Activated effector memory CD4-positive, alpha-beta T cell treated with anti-CD3 and anti-CD28 coated beads, Interleukin-2, amount 50 U/mL, for 16 hours (primary cell): ENCODE data around the gene TCF7.

Experiments used
- DNase-seq: peaks from one replicate; pipeline ENCODE4 v3.0.0-alpha.2; 2020

Gene TCF7

DNA sequence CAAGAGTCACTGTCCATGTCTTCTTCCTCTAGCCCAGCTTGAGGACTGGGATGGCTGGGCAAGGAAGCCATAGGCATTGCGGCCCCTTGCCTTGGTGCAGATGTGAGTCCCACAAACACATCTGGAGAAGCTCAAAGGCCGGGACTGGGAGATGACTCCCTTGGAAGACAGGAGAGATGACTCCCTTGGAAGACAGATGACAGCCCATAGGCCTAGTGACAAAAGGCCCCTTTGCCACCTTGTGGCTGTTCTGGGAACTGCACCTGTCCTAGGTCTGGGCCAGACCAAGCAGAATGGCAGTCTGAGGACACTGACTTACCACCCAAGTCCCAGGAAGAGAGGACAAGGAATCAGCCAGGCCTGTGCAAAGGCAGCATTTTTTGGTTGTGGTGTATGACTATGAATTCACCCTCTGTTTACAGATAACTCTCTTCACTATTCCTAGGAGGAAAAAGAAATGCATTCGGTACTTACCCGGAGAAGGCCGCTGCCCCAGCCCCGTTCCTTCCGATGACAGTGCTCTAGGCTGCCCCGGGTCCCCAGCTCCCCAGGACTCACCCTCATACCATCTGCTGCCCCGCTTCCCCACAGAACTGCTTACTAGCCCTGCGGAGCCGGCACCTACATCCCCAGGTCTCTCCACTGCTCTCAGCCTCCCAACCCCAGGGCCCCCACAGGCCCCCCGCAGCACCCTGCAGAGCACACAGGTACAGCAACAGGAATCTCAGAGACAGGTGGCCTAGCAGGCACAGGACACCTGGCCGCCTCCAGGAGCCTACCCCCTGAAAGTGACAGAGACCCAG lies 31.5 kb downstream of the TCF7 start:
- peak; percentile 94 for DNase-seq

DNA sequence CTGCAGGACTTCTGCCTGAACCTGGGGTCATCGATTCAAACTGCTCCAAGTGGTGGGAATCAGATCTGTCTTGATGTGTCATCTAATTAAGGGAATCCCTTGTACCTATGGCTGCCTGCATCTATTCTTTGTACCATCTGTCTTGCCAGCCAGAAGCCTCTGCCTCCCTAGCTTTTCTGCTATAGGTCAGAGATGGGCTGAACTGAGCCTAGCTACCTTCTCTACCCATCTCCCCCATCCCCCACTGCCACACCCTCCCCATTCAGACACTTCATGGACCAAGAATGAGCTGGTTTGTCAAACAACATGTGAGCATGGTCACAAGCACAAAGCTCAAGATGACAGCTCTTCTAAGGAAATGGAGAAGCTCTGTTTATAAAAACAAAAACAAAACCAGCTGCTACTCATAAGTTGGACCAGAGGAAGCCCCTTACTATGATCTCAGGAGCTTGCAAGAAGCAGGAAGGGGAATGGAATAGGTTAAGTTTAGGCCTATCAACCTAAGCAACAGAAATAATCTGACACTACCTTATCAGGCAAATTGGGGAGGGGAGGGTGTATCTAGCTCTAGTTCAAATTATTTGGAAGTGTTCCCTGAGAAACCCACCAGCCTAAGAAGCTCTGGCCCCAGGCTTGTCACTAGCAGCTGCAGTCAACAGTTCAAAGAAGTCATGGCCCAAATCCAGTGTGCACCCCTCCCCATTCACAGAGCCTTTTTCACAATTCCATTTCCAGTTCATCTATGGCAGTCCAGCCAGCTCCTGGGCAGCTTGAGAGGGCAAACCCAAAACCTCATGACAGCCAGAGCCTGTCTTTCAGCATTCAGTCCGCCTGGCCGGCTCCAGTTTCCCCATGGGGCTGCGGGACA lies 32.4 kb downstream of the TCF7 start:
- DNase-seq = peak; percentile 61

GRCh38 chr5:134148316-134148715 lies 33.8 kb downstream of the TCF7 start:
- DNase-seq = peak; percentile 55

DNA sequence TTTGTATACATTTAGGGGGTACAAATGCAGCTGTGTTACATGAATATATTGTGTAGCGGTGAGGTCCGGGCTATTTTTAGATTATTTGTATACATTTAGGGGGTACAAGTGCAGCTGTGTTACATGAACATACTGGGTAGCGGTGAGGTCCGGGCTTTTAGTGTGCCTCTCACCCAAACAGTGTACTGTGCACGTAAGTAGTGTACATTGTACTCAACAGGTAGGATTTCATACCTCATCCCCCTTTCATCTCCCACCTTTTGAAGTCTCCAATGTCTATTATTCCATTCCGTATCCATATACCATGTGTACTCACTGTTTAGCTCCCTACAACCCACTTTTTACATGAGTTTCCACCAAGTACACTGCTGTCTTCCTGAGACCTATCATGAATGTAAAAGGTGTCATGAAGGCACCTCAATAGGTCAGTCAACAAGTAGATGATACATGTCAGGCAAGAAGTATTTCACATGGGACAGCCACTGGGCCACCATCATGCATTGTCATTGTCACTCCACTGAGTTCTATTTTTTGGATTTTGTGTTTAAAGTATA lies 34.6 kb downstream of the TCF7 start:
- no peak for DNase-seq

DNA sequence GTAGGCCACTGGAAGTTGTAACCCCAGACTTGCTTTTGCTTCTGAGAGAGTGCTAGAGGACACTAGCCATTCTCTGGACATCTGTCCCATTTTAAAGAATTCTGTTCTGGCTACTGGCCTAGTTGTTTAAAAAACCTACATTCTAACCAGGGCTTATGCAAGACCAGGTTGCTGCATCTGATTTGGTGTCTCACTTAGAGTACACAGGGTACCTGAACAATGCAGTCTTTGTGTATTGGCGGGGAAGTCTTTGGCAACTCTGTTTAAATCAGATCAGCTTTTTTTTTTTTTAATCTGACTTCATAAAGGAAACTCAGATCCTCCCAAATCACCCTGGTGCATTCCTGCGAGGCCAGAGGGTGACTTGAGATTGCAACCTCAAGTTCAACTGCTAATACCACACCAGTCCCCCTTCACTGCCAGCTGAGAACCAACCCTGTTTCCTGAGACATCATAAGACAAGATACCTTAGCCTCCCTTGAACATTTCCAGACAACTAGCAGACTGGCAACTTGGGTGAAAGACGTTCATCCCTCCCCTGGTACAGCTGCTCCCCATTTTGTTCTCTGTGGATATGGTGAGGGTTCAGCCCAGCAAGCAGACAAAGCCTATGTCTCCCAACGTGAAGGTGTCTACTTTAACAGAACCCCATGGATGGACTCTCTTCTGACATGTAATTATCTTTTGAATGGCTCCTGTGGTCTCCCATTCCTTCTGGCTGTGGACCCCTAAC lies 35.3 kb downstream of the TCF7 start:
- DNase-seq = peak; percentile 52

GRCh38 chr5:134151723-134152122 lies 37.2 kb downstream of the TCF7 start:
- no peak for DNase-seq

DNA sequence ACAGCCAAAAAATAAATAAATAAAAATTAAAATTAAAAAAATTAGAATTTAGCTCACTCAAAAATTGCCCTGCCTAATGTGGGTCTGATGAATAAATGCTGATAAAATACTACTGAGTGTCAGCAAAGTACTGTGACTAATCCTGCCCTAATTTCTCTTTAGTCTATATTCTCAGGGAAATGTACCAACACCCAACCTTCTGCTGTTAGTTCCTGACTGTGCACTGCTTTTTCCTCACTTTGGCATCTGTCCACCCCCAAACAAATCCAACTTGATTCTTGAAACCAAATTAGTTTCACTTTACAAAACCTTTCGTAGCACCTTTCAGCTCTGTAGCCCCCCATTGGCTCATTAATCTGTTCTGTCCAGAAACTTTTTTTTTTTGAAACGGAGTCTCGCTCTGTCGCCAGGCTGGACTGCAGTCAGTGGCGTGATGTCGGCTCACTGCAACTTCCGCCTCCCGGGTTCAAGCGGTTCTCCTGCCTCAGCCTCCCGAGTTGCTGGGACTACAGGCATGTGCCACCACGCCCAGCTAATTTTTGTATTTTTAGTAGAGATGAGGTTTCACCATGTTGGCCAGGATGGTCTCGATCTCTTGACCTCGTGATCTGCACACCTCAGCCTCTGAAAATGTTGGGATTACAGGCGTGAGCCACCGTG lies 37.8 kb downstream of the TCF7 start:
- DNase-seq = peak; percentile 48

- DNase-seq = peak; percentile 53
Observed at GRCh38 chr5:134153241-134153640, 38.8 kb downstream of the TCF7 start.

- no peak for DNase-seq
Observed at GRCh38 chr5:134153657-134154056, 39.2 kb downstream of the TCF7 start.

GRCh38 chr5:134161513-134162395 lies 47.3 kb downstream of the TCF7 start:
- no peak for DNase-seq

GRCh38 chr5:134162592-134162991 lies 48.1 kb downstream of the TCF7 start:
- no peak for DNase-seq

DNA sequence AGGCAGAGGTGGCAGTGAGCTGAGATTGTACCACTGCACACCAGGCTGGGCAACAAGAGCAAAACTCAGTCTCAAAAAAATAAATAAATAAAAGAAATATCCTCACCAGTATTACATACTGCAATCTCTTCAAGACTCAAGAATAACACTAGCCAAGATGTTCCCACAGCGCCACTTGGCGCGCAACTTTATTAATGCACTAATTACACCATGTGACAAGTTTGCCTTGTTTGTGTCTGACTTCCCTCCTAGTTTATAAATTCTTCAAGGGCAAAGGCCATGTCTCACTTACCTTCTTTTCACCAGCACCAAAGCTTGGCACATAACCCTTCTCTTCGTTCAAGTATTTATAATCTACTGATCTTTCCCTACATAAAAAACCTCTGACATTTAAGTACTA lies 57.5 kb downstream of the TCF7 start:
- no peak for DNase-seq

DNA sequence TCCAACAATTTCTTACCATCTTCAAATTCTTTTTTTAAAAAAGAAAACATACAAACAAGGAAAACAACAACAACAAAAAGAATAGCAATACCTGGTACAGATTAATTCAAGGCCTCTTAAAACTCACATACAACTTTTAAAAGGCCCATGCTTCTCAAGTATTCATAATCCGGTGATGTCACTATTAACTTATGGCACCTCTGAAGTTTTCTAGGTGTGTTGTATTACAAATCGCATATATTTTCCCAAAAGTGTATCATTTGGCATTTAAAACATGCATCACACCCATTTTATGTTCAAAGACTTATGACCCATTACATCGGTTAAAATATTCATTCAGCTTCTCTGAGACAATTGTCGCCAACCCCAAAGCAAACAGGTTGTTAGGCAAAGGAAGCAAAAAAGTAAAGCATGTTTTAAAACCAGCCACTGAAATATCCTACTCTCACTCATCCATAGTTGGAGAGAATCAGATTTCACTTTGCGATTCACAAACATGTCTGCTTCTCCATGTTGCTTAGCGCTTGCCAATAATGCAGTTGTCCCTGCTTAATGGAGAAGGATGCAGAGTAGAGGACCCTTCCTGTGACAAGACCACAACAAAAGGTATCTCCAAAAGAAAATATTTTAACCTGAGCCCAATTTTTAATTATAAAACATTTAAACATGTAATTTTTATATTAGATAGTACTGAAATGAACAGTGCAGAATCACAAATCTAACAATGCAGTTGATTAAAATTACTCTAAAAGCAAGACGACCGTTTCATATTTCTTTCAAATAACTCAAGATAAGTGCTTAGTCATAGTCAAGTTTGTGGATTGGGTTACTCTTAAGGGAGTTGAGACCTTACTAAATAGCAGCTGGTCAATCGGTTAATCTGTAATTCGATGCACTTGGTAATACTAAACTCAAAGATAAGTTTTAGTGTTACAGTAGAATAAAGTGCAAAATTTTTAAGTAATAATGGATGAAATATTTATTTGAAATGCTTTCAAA lies 60.7 kb downstream of the TCF7 start:
- no peak for DNase-seq

DNA sequence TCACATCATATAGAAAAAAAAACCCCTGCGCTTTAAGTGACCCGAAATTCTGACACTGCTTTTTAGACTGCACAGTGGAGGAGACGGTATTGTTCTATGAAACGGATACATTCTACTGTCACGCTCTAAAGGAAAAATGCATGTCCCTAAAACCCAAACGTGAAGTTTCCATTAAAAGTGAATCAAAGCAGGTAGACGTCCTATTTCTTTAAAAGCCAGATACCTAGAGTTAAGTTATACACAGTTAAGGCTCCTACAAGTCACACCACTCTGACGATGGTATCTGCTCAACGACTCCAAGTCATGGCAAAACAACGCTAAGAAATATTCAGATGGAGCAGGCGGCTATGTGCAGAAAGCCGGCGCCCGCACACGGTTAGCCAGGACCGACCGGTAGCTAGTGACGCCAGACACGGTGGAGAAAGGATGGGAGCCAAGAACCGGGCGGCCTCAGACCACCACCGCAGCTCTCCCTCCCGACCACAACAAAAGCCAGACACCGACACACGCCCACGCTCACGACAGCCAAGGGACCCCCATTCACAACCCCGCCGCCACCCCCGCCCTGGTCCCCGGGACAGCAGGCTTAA lies 61.5 kb downstream of the TCF7 start:
- no peak for DNase-seq

GRCh38 chr5:134176511-134177368 lies 62.3 kb downstream of the TCF7 start, which contains the start of gene SKP1:
TSS of gene SKP1 (minus strand) at chr5:134176950. CDS start at chr5:134174022, 2,928 bp downstream.
- DNase-seq = peak; percentile 94

- no peak for DNase-seq
Observed at GRCh38 chr5:134177369-134178095, 63.1 kb downstream of the TCF7 start.

DNA sequence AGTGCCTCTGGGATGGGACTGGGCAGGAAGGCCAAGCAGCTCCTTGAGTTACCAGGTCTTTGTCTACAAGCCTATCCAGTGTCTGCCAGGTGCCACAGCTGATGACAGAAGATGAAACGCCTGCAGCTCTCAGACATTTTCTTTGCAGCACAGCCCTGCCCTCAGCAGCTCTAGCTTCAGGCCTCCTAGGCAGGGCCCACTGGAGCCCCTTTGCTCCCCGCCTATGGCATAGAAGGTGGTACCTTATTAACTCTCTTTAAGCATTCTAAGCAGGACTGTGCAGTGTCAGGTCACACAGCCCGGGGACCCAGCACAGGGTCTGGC lies 63.6 kb downstream of the TCF7 start:
- DNase-seq = no peak

GRCh38 chr5:134183481-134183880 lies 69.0 kb downstream of the TCF7 start:
- DNase-seq = no peak
